Measurements from ENCODE around the gene RPUSD1.
A peak's percentile ranks its signal among the peaks of the same experiment; 100 is the strongest.
"Not testable (repeated sequence)": the region's sequence is repeated elsewhere in the genome, so short reads cannot be mapped to it uniquely, and the experiment has no call there.

The RPUSD1 gene

DNA sequence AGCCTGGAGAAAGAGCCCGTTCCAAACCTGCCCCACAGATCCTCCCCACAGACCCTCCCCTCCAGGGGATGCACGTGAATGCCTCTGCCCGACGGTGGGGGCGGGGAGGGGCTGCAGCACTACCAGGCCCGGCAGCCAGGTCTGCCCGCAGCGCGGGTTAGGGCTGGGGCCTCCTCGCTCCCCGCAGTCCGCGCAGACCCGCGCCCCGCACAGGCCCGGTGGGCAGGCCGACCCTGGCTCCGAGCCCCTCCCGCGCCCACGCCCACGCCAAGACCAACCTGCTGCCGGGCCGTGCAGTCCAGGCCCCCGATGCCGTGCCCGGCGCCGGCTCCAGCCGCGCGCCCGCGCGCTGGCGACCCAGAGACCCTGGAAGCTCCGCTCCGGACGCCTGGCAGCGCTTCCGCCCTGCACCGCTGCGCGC is at the start of gene RPUSD1:
TSS of gene RPUSD1 (minus strand) at position 404 of the 421 bp plus-strand sequence. CDS start 644 bp downstream, outside the sequence.
- ATAC-seq, result peak; percentile 11 to 15

DNA sequence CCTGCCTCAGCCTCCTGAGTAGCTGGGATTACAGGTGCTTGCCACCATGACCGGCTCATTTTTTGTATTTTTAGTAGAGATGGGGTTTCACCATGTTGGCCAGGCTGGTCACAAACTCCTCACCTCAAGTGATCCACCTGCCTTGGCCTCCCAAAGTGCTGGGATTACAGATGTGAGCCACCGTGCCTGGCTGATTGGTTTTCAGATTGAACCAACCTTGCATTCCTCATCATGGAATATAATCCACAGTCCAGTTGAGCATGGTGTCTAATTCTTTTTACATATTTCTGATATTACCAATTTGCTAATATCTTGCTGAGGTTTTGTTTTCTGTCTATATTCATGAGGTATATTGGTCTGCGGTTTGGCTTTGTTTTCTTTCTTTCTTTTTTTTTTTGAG is 48.6 kb upstream of the RPUSD1 start:
- ATAC-seq, result not testable (repeated sequence)

- no peak for ATAC-seq
These were observed 48.0 kb upstream of the RPUSD1 start for GRCh38 chr16:836221-836620.

- no peak for ATAC-seq
These were observed 47.2 kb upstream of the RPUSD1 start for GRCh38 chr16:835373-835772.

DNA sequence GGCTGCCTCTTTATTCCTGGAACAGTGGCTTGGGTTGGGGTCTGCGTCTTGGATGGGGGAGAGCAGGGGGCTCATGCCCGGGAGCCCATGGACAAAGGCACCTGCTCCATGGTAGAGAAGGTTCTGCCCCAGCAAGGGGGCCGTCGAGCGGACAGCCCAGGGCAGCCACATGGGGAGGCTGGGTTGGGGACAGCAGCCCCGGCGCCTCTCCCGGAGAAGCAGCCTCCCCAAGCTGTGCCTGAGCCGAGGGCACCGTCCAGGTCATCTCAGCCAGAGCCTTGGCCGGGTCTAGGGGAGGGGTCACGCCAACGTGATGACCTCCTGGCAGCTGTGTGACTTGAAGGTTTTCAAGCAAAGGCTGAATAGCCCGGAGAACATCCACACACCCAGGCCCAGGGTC is 45.2 kb upstream of the RPUSD1 start:
- no peak for ATAC-seq

- ATAC-seq, result no peak
These were observed 44.6 kb upstream of the RPUSD1 start for GRCh38 chr16:832652-833336.

DNA sequence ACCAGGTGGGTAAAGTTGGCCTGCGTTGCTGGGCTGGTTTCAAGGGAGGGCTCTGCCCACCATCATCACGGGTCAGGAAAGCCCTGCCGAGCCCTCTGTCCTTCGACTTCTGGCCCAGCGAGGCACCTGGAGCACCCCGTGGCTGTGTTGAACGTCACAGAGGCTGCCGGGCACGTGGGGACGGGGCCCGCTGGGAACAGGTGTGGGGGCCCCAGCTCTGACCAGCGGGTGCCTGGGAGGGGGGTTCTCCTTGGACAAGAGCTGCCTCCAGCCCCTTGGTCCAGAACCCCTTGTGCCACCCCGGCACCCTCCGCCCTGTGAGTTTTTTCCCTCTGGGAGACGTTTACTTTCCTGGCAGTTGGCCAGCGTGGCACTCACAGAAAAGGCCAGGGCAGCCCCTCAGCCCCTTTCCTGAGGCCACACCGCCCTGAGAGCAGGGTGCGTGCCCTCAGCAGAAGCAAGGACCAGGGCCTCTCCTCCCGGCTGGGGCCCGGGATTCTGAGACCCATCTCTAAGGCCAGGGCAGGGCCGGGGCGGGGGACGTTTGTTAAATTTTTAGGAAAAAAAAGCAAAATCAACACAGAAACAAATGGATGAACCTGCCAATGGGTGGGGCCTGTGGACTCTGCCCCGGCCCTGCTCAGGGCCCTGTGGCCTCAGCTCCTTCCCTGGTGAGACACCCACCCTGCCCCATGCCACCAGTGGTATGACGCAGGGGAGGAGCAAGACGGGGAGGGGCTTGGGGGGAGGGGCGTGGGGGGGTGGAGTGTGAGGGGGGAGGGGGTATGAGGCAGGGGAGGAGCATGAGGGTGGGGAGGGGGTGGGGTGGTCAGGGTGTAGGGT is 43.6 kb upstream of the RPUSD1 start:
- no peak for ATAC-seq

GRCh38 chr16:830871-831570 is 42.8 kb upstream of the RPUSD1 start:
- no peak for ATAC-seq

DNA sequence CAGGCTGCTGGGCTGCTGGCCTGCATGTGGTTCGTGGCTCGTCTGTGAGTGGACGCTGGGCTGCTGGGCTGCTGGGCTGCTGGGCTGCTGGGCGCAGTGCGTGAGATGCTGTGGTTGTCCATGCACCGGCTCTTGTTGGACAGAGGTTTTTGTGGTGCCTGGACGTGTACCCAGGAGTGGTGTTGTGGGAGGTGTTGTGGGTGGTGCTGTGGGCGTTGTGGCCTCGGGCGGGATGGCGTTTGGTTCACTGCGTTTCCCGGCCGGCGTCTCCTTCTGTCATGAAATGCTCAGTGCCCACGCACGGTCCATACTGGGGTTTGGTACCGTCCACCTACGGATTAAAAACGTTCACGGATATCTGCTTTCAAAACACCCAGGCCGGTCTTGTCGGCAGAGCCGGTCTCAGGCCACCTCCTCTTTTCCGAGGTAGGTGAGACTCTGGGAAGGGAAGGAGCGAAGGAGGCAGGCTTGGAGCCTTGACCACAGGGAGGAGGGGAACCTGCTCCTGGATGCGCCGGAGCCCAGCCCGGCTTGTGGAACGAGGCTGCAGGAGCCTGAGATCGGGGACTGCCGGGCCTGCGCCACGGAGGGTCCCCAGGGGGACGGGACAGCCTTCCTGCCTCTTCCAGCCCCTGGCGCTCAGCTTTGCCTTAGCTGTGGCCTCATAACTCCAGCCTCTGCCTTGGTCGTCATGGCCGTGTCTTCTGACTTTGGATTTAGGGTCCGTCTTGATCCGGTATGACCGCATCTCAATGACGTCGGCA is 42.1 kb upstream of the RPUSD1 start:
- no peak for ATAC-seq

GRCh38 chr16:828891-829290 is 40.7 kb upstream of the RPUSD1 start:
- no peak for ATAC-seq

GRCh38 chr16:827513-827912 is 39.3 kb upstream of the RPUSD1 start:
- no peak for ATAC-seq

- no peak for ATAC-seq
These were observed 37.3 kb upstream of the RPUSD1 start for GRCh38 chr16:825341-826061.

GRCh38 chr16:824601-825000 is 36.4 kb upstream of the RPUSD1 start:
- no peak for ATAC-seq

GRCh38 chr16:824194-824593 is 36.0 kb upstream of the RPUSD1 start:
- no peak for ATAC-seq

DNA sequence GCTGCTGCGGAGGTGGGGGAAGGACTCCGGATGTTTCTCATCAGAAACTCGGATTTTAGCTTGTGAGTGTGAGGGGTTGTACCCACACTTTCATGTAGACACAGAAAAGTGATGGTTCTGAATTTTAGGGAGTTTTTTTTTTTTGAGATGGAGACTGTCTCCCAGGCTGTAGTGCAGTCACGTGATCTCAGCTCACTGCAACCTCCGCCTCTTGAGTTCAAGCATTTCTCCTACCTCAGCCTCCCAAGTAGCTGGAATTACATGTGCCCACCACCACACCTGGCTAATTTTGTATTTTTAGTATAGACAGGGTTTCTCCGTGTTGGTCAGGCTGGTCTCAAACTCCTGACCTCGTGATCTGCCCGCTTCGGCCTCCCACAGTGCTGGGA is 34.7 kb upstream of the RPUSD1 start:
- ATAC-seq, result no peak

DNA sequence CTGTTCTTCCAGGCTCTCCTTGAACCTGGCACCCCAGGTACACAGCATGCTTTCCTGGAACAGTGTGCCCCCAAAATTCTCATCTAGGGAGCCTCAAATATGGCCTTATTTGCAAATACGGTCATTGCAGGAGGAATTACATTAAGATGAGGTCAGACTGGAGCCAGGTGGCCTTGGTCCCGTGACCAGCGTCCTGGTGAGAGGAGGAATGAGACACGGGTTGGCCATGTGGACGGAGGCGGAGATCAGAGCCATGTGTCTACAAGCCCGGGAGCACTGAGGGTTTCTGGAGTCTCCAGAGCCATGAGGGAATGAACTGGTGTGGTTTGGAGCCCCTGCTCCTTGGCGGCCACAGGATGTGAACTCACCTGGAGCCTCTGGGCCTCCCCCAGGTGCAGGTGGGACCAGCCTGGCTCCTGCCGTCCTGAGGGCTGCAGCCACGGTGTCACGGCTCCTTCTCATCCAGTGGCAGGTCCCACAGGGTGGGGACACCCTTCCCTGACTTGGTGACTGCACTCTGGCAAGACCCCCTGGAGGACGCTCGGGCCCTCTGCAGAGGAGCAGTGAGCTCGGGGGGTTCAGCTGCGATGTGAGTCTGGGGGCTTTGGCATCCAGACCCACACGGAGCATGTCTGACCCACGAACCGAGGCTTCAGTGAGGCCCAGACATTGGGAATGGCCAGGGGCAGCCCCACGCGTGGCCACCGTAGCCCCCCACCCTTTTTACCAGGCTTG is 34.2 kb upstream of the RPUSD1 start:
- ATAC-seq, result no peak

- no peak for ATAC-seq
These were observed 33.6 kb upstream of the RPUSD1 start for GRCh38 chr16:821751-822150.

DNA sequence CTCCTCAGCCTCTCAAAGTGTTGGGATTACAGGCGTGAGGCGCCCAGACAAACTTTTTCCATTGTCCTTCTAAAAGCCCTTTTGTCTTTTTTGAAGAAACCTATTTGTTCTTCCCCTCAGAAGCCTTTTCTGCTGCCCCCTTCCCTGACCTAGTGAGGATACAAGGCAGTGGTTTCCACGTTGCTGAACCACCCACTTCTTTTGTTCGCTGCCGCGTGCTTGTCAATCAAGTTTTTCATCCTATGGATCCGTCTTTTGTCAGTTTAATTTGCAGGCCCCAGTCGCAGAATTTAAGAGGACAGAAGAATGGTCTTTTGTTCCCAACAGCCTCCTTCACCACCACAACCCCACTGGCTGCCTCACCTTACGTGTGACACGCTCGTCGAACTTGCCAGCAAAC is 32.6 kb upstream of the RPUSD1 start:
- ATAC-seq, result no peak

- ATAC-seq, result not testable (repeated sequence)
These were observed 31.8 kb upstream of the RPUSD1 start for GRCh38 chr16:820044-820408.

GRCh38 chr16:819336-820043 is 31.3 kb upstream of the RPUSD1 start:
- ATAC-seq, result peak in 1 of 2 donors; percentile 51

GRCh38 chr16:818592-818991 is 30.4 kb upstream of the RPUSD1 start:
- ATAC-seq, result no peak

Data from activated CD4-positive, CD25-positive, alpha-beta regulatory T cell treated with anti-CD3 and anti-CD28 coated beads, Interleukin-2, amount 50 U/mL, for 24 hours (primary cell).